Left renal cortex interstitium (tissue), 4 donors: ENCODE measurements around the gene ANKRD30A. TPM values are rescaled to one million over a fixed set of nuclear protein-coding genes. Genes with fewer than 3 reads are reported as not detected.
"Not testable (repeated sequence)": the region's sequence is repeated elsewhere in the genome, so short reads cannot be mapped to it uniquely, and the experiment has no call there.

ENCODE experiments used
- DNase-seq, 4 donors: peaks; one replicate each; pipeline ENCODE4 v3.0.0-alpha.2; 2013; ENCODE audit warnings: low read depth in 4 of 4, low spot score in 2 of 4, missing footprints in 1 of 4
- polyA plus RNA-seq, 4 donors: library from polyadenylated mRNA; unstranded; fragments of 120-200 nt; gene quantifications; one replicate each; pipeline ENCODE4 v1.2.1, GENCODE V29; 2013; ENCODE audit not compliant: insufficient read length in 4 of 4

Gene ANKRD30A
- polyA plus RNA-seq, 4 donors: 0.03 TPM; not detected in 3

DNA sequence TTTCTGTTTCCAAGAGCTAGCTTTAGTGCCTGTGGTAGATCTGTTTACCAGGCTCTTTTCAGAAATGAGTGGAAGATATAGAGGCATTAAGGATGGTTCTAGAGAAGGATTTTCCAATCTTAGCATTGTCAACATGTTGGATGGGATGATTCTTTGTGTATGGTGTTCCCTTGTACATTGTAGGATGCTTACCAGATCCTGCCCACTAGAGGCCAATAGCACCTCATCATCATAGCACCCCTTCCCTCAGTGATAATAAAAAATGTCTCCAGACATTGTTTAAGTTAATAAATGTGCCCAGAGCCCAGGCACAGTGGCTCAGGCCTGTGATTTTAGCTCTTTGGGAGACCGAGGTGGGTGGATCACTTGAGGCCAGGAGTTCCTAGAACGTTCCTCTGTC lies 121.2 kb downstream of the ANKRD30A start:
- DNase-seq: no peak

DNA sequence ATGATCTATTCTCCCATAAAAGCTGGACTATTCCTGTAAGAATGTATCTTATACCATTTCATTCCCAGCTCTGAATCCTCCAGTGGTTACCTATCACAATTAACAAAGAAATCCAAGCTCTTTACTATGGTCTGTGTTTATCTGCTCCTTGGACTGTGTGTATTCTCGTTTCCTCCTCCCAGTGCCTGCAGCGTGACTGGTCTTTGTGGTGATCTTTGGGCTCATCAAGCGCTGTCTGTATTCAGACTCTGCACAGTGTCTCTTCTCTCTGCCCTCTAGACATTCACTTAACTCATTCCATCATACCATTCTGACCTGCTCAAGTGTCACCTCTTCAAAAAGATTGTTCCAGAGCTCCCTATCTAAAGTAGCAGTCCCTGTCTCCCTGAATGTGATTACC lies 130.4 kb downstream of the ANKRD30A start:
- DNase-seq: not testable (repeated sequence)

DNA sequence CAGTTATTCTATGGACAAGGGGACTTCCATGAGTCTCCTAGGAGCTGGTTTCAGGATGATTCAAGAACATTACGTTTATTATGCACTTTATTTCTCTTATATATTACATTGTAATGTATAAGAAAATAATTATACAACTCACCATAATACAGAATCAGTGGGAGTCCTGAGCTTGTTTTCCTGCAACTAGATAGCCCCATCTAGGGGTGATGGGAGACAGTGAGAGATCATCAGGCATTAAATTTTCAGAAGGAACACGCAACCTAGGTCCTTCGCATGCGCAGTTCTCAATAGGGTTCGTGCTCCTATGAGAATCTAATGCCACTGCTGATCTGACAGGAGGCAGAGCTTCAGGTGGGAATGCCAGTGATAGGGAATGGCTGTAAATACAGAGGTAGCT lies 137.9 kb downstream of the ANKRD30A start:
- no peak for DNase-seq

DNA sequence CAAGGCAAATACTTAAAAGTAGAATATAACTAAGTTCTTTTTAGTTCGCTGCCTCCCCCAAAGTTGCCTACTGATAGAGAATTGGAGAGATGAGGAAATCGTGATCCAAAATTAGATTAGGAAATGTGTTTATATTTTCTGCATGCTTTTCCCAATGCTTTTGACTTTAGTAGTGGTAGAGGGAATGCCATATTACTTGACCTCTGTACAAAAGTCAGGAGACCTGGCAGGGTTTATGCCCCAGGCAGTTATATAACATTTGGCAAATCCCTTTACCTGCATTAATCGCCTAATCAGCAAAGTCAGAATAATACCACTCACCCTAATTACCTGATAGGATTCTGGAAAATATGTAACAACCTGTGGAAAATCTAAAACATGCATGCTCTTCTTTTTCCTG lies 142.9 kb downstream of the ANKRD30A start:
- DNase-seq: no peak

DNA sequence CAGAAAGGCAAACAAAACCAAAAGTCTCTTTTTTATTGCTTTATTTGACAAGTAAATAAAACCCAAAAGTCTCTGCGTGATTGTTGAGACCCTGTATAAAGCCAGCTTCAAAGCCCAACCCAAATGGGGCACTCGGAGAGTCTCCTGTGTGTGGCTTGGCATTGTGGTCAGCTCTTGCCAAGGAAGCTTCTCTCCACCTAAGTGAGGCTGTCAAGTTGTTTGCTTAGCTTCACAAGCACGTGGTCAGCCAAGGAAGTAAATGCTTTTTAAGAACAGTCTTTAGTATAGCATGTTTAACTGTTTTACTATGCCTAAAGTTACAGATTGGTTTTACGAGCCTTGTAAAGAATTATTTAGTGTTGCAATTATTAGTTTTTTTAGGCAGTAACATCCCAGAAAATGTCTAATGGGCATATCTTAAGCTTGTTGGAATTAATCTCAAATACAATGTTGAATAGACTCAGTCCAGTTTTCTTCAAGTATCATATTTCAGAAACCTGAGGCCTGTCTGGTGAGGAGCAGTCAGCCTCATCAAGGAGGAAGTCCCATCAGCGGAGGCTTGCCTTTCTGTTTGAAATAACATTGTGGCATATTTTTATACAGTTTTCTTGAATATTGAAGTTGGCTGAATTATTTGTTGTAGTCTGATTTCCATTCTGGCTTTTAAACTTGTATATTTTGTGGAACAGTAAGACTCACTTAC lies 144.3 kb downstream of the ANKRD30A start:
- no peak for DNase-seq

- DNase-seq: no peak
These were observed 149.9 kb downstream of the ANKRD30A start for GRCh38 chr10:37275216-37275777.

DNA sequence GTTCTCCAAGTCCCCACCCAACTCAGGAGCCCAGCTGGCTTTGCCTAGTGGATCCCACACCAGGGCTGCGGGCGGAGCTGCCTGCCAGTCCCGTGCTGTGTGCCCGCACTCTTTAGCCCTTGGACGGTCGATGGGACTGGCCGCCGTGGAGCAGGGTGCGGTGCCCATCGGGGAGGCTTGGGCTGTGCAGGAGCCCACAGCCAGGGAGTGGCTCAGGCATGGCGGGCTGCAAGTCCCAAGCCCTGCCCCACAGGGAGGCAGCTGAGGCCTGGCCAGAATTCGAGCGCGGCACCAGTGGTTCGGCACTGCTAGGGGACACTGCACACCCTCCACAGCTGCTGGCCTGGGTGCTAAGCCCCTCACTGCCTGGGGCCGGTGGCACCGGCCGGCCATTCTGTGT lies 159.7 kb downstream of the ANKRD30A start:
- DNase-seq: no peak

GRCh38 chr10:37289833-37290464 lies 164.6 kb downstream of the ANKRD30A start:
- DNase-seq: no peak

DNA sequence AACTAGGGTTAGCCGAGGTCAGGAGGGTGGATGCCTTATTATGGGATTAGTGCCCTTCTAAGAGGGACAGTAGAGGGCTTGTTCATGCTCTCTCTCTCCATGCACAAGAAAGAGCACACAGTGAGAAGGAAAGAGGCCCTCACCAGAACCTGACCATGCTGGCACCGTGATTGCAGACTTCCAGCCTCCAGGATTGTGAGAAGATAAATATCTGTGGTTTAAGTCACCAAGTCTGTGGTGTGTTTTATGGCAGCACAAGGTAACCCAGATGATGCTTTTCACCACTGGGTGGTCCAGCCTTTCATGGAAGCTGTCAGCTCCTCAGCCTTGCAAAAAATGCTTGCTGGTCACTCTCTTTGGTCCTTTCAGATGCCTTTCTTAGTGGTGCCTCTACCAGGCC lies 175.9 kb downstream of the ANKRD30A start:
- DNase-seq: no peak

DNA sequence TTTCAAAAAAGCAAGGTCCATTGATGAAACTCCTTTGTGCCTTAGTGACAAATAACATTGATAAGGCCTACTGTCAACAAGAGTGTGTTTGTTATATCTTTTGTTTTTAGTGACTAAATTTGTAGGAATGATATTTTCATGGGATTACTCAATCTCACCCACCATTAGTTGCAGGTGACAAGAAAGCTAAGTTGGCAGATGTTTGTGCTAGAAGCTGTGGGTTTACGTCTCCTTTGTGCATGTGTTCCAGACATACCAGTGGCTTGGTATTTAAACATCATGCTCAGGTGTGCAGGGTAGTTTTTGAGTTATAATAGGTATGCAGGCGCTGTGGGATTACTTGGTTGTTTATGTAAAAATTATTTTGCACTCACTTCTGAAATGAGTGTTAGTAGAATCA lies 178.6 kb downstream of the ANKRD30A start:
- DNase-seq: no peak

DNA sequence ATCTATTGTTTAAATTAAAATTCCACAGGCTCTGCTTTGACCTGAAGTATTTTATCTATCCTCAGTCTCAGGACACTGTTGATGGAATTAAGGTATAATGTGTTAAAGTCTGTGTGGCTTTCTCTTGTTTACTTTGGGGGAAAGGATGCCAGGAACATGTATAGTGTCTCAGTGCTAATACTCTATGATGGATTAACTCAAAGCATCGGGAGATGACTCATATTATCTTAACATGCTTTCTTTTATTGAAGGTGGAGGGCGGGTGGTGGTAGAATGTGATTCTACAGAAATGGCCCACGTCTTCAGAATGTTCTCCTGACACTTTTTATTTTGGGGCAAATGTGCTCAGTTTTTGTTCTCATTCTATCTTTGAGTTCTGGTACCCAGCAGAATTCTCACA lies 189.0 kb downstream of the ANKRD30A start:
- DNase-seq: no peak

- DNase-seq: no peak
These were observed 189.5 kb downstream of the ANKRD30A start for GRCh38 chr10:37314862-37315261.

GRCh38 chr10:37344413-37344812 lies 219.0 kb downstream of the ANKRD30A start:
- DNase-seq: no peak

DNA sequence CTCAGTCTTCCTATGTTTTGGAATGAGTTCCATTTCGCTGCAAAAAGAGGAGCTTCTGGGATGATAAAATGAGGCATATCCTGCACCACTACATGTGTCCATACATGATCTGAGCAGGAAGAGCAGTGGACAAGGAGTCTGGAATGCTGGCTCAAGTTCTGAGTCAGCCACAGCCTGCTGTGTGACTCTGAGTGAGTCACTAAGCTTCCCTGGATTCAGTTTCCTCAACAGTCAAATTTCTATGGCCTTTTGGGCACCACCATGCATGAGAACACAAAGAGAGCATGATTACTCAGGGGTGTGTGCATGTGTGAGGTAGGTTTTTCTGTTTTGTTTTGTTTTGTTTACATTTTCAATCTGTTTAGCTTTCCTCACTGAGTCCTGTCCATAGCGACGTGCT lies 254.6 kb downstream of the ANKRD30A start:
- no peak for DNase-seq

DNA sequence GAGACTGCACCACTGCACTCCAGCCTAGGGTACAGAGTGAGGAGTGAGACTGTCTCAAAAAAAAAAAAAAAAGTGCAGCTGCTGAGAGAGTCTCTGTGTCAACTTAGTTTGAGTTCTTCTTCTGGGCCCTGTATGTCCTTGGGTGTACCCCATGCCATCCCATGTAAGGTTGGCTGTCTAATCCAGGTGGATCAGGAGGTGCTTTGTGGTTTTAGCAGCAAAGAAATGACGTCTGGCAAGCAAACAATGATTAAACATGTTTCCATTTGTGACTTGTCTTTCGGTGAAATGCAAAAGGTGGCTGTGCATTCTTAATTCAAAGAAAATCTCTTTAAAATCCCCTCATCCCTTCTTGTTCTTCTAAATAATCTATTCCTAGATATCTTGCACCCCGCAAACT lies 255.9 kb downstream of the ANKRD30A start:
- no peak for DNase-seq

- DNase-seq: no peak
These were observed 259.5 kb downstream of the ANKRD30A start for GRCh38 chr10:37384923-37385322.

DNA sequence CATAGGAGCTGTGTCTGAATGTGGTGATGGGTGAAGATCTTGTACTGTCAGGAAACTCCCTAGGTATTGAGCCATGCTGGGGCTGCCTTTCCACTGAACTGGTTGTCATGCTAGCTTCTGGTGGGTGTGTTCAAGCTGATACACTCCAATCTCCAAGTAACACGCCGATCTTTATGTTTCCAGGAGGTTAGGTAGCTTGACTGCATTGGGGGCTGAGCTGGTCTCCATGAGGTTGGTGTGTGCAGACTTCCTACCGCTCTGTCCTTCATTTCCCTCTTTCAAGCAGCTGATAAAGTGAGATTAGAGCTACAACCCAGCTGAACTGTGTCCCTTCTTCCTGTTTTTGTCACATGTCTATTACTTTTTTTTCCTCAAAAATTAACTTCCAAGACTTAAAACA lies 265.5 kb downstream of the ANKRD30A start:
- DNase-seq: no peak

GRCh38 chr10:37400774-37401173 lies 275.4 kb downstream of the ANKRD30A start:
- not testable (repeated sequence) for DNase-seq

- DNase-seq: no peak
These were observed 275.8 kb downstream of the ANKRD30A start for GRCh38 chr10:37401225-37401624.

DNA sequence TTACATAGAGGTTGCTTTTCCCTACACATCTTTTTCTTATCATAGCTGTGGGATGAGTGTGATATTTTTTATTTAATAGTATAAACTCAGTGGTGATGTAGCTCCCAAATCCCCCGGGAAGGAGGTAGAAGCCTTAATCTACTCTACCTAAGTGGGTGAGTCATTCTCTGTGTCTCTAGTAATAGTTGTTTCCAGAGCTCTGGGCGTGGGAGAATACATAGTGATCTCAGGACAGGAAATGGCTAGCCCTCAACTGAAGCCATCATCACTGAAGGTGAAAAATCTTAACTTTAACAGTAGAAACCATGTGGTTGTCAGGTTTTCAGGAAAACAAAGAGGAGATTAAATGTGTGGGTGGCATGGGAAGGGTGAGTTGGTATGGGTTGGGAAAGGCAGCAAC lies 278.4 kb downstream of the ANKRD30A start:
- DNase-seq: no peak
